GM12892 (cell line): ENCODE measurements around the gene RCL1.

Experiments used
- POLR2A ChIP-seq: IDR thresholded peaks from 2 replicates; pipeline ENCODE4 v1.6.1; 2011; ENCODE audit warnings: low read depth, low read length, control low read depth
- POLR2AphosphoS5 ChIP-seq: IDR thresholded peaks from 2 replicates; pipeline ENCODE4 v1.6.1; 2011; ENCODE audit warnings: low read depth, low read length, control low read depth
- TAF1 ChIP-seq: IDR thresholded peaks from 2 replicates; pipeline ENCODE4 v1.6.1; 2011; ENCODE audit warnings: low read depth, mild to moderate bottlenecking, control low read depth, low read length, borderline replicate concordance

DNA sequence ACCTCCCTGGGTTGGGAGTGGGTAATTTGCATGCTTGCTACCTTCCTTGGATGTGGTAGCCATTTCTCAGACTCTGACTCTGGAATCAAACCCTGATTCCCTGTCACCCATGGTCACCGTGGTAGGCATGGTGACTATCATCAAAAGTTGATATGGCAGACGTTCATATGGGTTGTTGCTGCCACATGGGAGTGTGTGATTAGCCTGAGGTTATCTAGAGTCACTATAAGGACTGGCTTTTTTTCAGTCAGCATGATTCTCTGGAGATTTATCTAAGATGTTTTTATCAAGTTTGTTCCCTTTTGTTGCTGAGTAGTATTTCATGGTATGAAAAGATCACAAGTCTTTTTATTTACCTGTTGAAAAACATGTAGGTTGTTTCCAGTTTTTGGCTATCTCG lies 7.0 kb downstream of the RCL1 start:
- TF ChIP-seq POLR2A (no peak), POLR2AphosphoS5 (no peak), TAF1 (no peak)
